GM10248 (cell line): Measurements from ENCODE around the gene MAGOHB.

Experiments
- CTCF ChIA-PET: fragments of 300-600 bp; sonication (Branson Sonifier 250); formaldehyde crosslinking; extraction: SDS; loops from one replicate; lab custom pipeline; 2021; ENCODE audit warnings: antibody characterized with exemption; lab: Yijun Ruan, JAX
- POLR2A ChIA-PET: fragments of 350-650 bp; sonication (Branson Sonifier 250); formaldehyde crosslinking; extraction: SDS; loops from one replicate; lab custom pipeline; 2020; ENCODE audit warnings: antibody characterized with exemption; lab: Yijun Ruan, JAX
- DNase-seq: peaks from one replicate; pipeline ENCODE4 v3.0.0; 2012; ENCODE audit errors: extremely low spot score
- TF ChIP-seq, protein P1 (sequence below): IDR thresholded peaks from 2 replicates; pipeline ENCODE4 v1.5.1; 2012; ENCODE audit warnings: mild to moderate bottlenecking, low read depth; ENCODE audit errors: extremely low read depth, missing control alignments, control extremely low read depth

Gene MAGOHB

GRCh38 chr12:10559244-10559643 lies 54.2 kb downstream of the MAGOHB start:
- CTCF ChIA-PET = interaction anchor here (0.7 to 1.5 kb wide), 4 partner anchors 228 to 405 kb away, joined by 3 to 9 read pairs (median 3); no protein-coding TSS in a partner anchor
- DNase-seq = no peak
- POLR2A ChIA-PET = no interaction called here
- TF ChIP-seq, protein P1, sequence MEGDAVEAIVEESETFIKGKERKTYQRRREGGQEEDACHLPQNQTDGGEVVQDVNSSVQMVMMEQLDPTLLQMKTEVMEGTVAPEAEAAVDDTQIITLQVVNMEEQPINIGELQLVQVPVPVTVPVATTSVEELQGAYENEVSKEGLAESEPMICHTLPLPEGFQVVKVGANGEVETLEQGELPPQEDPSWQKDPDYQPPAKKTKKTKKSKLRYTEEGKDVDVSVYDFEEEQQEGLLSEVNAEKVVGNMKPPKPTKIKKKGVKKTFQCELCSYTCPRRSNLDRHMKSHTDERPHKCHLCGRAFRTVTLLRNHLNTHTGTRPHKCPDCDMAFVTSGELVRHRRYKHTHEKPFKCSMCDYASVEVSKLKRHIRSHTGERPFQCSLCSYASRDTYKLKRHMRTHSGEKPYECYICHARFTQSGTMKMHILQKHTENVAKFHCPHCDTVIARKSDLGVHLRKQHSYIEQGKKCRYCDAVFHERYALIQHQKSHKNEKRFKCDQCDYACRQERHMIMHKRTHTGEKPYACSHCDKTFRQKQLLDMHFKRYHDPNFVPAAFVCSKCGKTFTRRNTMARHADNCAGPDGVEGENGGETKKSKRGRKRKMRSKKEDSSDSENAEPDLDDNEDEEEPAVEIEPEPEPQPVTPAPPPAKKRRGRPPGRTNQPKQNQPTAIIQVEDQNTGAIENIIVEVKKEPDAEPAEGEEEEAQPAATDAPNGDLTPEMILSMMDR = no peak

- ChIA-PET POLR2A (no interaction called here), CTCF (interaction anchor here (1.0 to 1.5 kb wide), 3 partner anchors 227 to 404 kb away, joined by 3 to 9 read pairs (median 3); no protein-coding TSS in a partner anchor)
- no peak for DNase-seq
- TF ChIP-seq, protein P1 = no peak
These were observed 54.6 kb downstream of the MAGOHB start for GRCh38 chr12:10558789-10559188.

GRCh38 chr12:10558301-10558700 lies 55.1 kb downstream of the MAGOHB start:
- CTCF ChIA-PET = interaction anchor here (1.5 kb wide), 1 partner anchor 227 kb away, joined by 3 read pairs; no protein-coding TSS in a partner anchor
- TF ChIP-seq, protein P1 = no peak
- DNase-seq = no peak
- POLR2A ChIA-PET = no interaction called here

GRCh38 chr12:10557766-10558165 lies 55.6 kb downstream of the MAGOHB start:
- TF ChIP-seq, protein P1 = no peak
- ChIA-PET POLR2A (no interaction called here), CTCF (interaction anchor here (0.6 kb wide), 1 partner anchor 322 kb away, joined by 3 read pairs; no protein-coding TSS in a partner anchor)
- DNase-seq = no peak

DNA sequence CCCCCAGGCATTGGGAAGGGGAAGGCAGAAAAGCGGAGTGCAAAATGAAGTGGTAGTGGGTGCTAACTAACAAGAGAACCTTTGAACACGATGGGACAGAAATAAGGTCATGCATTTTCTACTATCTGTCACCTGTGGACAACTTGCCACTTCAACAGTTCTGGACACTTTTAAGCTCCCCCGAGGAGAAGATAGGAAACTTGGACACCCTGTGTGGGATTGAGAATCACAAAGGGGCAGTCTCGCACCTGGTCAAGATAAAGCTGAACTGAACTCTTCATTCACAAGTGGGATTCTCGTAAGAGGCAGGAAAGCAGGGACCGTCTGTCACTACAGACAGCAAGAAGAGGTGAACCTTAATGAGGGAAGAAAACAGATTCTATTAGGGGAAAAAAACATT lies 56.1 kb downstream of the MAGOHB start:
- DNase-seq = no peak
- TF ChIP-seq, protein P1 = no peak
- POLR2A ChIA-PET = no interaction called here
- CTCF ChIA-PET = interaction anchor here (0.6 kb wide), 1 partner anchor 322 kb away, joined by 3 read pairs; no protein-coding TSS in a partner anchor

GRCh38 chr12:10554756-10555481 lies 58.5 kb downstream of the MAGOHB start:
- CTCF ChIA-PET = interaction anchor here (0.9 kb wide), 2 partner anchors 10 to 18 kb away, joined by 3 read pairs; no protein-coding TSS in a partner anchor
- TF ChIP-seq, protein P1 = no peak
- POLR2A ChIA-PET = no interaction called here
- DNase-seq = no peak
